ENCODE data around the gene FBXW8.

FBXW8 gene

DNA sequence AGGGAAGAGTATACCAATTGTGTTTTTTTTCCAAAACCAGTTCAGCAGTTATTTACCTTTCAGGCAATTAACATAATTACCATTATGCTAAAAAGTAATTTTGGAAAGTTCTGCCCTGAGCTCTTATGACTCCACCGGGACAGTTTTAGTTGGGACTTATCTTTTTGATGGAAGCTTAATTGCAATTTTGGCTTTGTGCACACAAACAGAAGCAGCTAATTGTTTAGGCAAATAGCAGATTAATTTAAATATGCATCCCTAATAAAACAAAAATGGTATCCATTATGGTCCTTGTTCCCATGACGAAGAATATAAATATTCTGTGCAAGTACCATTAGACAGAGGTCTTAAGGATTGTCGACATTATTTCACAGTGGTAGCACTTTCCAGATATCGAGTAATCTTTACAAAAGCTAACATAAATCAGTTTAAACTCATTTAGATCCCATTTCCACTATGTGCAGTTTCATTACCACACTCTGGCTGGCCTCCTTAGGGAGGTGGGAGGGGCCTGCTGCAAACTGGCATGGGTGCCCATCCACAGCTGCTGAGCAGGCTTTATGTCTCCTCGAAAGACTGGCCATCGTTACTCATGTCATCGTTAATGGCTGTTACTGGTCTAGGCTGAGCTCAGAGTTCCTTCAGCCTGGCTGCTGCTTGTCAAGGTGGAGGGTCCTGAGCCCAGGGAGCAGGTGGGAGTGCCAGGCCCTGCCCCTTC is 68.2 kb downstream of the FBXW8 start:
- TF ChIP-seq, protein P1, sequence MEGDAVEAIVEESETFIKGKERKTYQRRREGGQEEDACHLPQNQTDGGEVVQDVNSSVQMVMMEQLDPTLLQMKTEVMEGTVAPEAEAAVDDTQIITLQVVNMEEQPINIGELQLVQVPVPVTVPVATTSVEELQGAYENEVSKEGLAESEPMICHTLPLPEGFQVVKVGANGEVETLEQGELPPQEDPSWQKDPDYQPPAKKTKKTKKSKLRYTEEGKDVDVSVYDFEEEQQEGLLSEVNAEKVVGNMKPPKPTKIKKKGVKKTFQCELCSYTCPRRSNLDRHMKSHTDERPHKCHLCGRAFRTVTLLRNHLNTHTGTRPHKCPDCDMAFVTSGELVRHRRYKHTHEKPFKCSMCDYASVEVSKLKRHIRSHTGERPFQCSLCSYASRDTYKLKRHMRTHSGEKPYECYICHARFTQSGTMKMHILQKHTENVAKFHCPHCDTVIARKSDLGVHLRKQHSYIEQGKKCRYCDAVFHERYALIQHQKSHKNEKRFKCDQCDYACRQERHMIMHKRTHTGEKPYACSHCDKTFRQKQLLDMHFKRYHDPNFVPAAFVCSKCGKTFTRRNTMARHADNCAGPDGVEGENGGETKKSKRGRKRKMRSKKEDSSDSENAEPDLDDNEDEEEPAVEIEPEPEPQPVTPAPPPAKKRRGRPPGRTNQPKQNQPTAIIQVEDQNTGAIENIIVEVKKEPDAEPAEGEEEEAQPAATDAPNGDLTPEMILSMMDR (IDR thresholded peaks at IDR 0.05) = no peak

DNA sequence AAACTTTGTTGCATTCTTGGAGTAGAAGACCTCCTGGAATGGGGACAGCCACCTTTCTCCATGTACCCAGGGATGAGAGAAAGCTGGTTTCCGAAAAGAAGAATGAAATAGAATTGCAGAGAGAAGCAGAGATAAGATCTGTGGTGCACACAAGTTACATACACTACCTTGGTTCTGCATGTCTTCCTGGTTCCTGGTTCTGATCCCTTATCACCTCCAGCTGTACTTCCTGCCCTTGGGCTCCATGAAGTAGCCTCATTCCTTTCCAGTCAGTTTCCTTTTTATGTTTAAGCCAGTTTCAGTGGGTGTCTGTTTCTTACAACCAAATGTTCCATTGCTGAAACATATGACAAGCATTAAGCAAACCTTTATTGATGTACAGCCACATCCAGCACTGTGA is 69.3 kb downstream of the FBXW8 start:
- TF ChIP-seq, protein P1 (IDR thresholded peaks at IDR 0.05) = no peak

DNA sequence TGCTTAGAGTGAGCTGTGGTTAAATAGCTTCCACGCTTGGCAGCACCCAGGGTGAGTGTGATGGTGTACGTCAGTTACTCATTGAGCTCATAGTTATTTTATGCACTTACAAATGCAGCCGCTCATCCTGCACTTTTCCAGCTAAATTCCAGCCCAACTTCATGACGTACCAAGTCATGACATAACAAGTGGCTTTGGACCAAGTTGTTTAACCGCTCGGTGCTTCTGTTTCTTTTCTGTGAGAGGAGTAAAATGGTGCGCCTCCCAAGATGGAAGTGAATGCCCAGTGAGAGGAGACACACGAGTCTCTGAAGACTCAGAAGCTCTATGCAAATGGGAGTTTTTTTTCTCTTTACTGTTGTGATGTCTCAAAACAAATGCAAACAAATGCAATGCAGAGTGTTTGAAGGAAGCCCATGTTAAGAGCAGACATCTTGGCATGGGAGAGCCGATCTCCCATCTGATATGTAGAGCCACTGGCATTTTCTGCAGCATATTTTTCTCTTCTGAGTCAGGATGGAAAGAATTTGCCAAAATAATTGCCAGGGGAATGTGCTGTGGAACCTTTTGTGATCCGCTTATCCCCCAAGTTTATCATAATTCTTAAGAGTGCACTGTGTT is 72.2 kb downstream of the FBXW8 start:
- TF ChIP-seq, protein P1 (IDR thresholded peaks at IDR 0.05) = no peak

DNA sequence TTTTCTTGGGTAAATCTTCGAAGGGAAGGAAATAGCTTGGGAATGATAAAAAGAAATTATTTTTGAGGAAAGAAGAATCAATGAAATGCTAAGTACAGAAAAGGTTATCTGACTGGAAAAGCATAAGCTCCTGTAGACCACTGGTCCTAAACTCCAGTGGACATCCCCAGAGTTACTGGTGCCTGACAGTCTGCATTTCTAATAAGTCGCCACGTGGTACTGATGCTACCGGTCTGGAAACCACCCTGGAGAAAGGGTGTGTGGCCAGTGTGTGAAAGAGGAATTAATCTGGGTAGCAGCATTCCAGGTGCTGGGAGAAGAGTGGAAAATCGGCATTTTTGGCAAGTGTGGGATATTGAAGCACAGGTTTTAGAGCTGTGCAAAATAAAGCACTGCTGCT is 73.3 kb downstream of the FBXW8 start:
- TF ChIP-seq, protein P1 (IDR thresholded peaks at IDR 0.05) = no peak

DNA sequence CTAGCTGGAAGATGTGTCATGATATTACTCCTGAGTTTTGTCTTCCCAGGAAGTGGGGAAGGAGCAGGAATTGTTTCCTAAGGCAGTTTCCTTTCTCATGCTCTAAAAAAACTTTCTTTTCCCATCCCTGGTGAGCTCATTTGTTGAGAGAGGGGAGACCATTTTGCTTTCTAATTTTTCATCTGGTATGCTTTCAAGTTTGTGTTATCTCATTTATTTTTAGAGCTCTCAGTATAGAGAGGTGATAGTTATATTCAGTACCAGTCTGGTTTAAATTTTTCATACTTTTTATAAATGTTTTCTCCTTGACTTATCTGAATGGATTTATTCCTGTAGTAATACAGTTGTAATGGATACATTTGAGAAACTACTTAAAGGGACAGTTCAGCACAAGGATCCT is 79.6 kb downstream of the FBXW8 start:
- TF ChIP-seq, protein P1 (IDR thresholded peaks at IDR 0.05) = no peak

DNA sequence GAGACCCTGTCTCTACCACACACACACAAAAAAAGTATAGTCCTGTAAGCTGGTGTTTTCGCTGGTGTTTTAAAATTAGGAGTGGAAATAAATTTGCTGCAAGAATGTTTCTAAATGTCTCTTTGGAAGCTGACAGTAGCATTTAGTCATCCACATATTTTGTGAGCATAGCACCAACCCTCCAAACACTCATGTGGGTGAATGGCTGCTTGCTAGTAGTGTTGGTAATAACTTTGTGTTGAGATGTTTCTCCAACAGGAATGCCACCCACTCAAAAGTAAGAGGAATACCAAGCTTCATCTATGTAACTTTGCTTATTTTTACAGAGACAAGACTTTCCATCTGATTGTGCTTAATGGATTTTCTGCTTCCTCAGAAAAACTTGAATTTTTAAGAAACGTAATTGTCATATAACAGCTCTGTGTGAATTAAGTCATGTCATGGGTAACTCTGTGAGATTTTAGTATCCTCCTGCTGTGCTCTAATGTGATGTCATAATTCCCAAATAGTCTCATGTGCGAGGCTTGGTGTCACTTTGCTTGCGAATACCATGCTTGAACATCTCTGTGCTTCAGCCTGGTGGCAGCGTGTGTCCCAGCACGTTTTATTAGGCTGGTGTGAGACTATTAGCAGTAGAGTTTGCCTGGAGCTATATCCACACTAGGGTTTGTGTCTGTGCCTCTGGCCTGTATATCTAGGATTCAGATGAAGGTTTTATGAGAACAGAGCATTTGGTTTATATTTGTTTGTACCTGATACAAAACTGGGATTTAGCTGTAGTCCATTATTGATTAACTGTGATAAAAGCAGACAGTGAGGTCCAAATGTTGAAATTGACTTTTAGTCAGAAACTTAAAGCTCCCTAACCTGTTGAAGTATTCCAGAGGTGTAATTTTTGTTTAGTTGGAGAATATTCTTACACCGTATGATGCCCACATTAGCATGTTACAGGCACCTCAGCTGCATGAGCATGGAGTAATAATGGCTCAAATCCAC is 80.5 kb downstream of the FBXW8 start:
- TF ChIP-seq, protein P1 (IDR thresholded peaks at IDR 0.05) = no peak

DNA sequence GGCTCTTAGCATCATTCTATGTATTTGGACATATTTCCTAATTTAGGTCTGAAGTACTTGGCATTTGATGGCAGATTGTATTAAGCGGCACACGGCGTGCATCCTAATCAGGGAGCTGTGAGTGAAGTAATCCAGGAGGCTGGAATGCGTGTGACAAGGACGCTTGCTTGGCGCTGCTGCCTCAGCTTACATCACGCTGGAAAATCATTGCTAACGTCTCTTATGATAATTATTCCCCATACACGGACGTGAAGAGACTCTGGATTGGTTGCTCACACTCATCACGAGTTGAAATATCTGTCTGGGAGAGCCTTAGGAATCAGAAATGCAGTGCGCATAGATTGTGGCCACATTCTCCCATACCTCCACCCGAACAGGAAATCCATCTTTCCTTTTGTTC is 85.3 kb downstream of the FBXW8 start:
- TF ChIP-seq, protein P1 (IDR thresholded peaks at IDR 0.05) = no peak

All from LNCAP (cell line).